B cell (primary cell): ENCODE measurements around the gene ICAM1. TPM values are rescaled to one million over a fixed set of nuclear protein-coding genes. Genes with fewer than 3 reads are reported as not detected.

Experiments used
- ATAC-seq: fragments of 200-7000 bp; cut with Tn5 transposase; one replicate; pipeline ENCODE4 v1.10.0; 2021; ENCODE audit warnings: low read depth, mild to moderate bottlenecking, moderate number of reproducible peaks, moderate library complexity
- CTCF ChIA-PET: fragments of 350-600 bp; sonication (Branson Sonifier 250); formaldehyde crosslinking; loops from one replicate; lab custom pipeline; 2021; ENCODE audit warnings: antibody characterized with exemption, inconsistent platforms; lab: Charles Lee
- POLR2A ChIA-PET: fragments of 350-600 bp; sonication (Branson Sonifier 250); formaldehyde crosslinking; loops from one replicate; lab custom pipeline; 2021; ENCODE audit warnings: antibody characterized with exemption; lab: Charles Lee
- DNase-seq: peaks from one replicate; pipeline ENCODE4 v3.0.0; 2013
- H2AFZ ChIP-seq: 2 replicates; pipeline ENCODE4 v1.6.1; 2012; ENCODE audit warnings: mild to moderate bottlenecking, low read depth, low read length; ENCODE audit not compliant: insufficient read depth, poor library complexity, severe bottlenecking
- H3K27ac ChIP-seq, 2 donors: 1 replicate in 1 of 2; 2 replicates in 1 of 2; pipeline ENCODE4 v1.5.1; 2012 to 2013; ENCODE audit warnings: low read length in 2 of 2, mild to moderate bottlenecking in 2 of 2, moderate library complexity in 1 of 2
- H3K27me3 ChIP-seq, 4 experiments: fragments of 200-600 bp in 1 of 4; sonication (generic) in 1 of 4; replicated peaks in 1 of 4; 1 replicate in 2 of 4; 2 replicates in 2 of 4; pipeline versions ENCODE4 v1.6.1 to v1.7.0; 2013 to 2016; ENCODE audit warnings: low read length in 3 of 4, mild to moderate bottlenecking in 2 of 4, mixed read lengths in 1 of 4, moderate library complexity in 1 of 4; ENCODE audit not compliant: insufficient read depth in 4 of 4, control insufficient read depth in 3 of 4; ENCODE audit errors: control extremely low read depth in 1 of 4
- H3K36me3 ChIP-seq, 2 experiments: replicated peaks in 1 of 2; 1 replicate in 1 of 2; 2 replicates in 1 of 2; pipeline versions ENCODE4 v1.6.1 to v1.7.1; 2013; ENCODE audit warnings: low read length in 1 of 2; ENCODE audit not compliant: insufficient read depth in 2 of 2, control insufficient read depth in 1 of 2; ENCODE audit errors: control extremely low read depth in 1 of 2, extremely low read depth in 1 of 2
- H3K4me1 ChIP-seq, 2 donors: fragments of 200-600 bp in 1 of 2; sonication (generic) in 1 of 2; 1 replicate in 1 of 2; 2 replicates in 1 of 2; pipeline versions ENCODE4 v1.5.1 to v1.6.1; 2013 to 2017; ENCODE audit warnings: low read length in 2 of 2; ENCODE audit not compliant: control insufficient read depth in 2 of 2, insufficient read depth in 2 of 2
- H3K4me2 ChIP-seq: replicated peaks from 2 replicates; pipeline ENCODE3; 2012; ENCODE audit warnings: mild to moderate bottlenecking, low read depth, low read length; ENCODE audit not compliant: poor library complexity, severe bottlenecking
- H3K4me3 ChIP-seq, 5 experiments: fragments of 200-600 bp in 1 of 5; sonication (generic) in 1 of 5; 1 replicate in 3 of 5; 2 replicates in 2 of 5; pipeline versions ENCODE4 v1.5.1 to v1.7.0; 2011 to 2016; ENCODE audit warnings: low read length in 4 of 5, mild to moderate bottlenecking in 4 of 5, low read depth in 2 of 5, control low read depth in 1 of 5, moderate library complexity in 1 of 5; ENCODE audit not compliant: insufficient read depth in 1 of 5; ENCODE audit errors: control extremely low read depth in 1 of 5, extremely low read depth in 1 of 5
- H3K79me2 ChIP-seq: fragments of 200-600 bp; sonication (generic); one replicate; pipeline ENCODE4 v1.6.0; 2016; ENCODE audit warnings: low read length; ENCODE audit not compliant: control insufficient read depth, insufficient read depth
- H3K9ac ChIP-seq: fragments of 200-600 bp; sonication (generic); 2 replicates; pipeline ENCODE4 v1.6.1; 2017; ENCODE audit warnings: mild to moderate bottlenecking, low read length, moderate library complexity
- H3K9me3 ChIP-seq, 3 donors: one replicate each; pipeline versions ENCODE4 v1.6.1 to v1.7.1; 2013; ENCODE audit warnings: low read length in 2 of 3; ENCODE audit not compliant: control insufficient read depth in 2 of 3, insufficient read depth in 1 of 3; ENCODE audit errors: control extremely low read depth in 1 of 3
- H4K20me1 ChIP-seq: 2 replicates; pipeline ENCODE4 v1.6.0; 2012; ENCODE audit warnings: mild to moderate bottlenecking, low read length; ENCODE audit not compliant: insufficient read depth, control insufficient read depth, poor library complexity, severe bottlenecking
- H3K27ac Mint-ChIP-seq: one replicate; pipeline ENCODE4 v1.8.0; 2021; ENCODE audit warnings: mixed read lengths
- H3K27me3 Mint-ChIP-seq: one replicate; pipeline ENCODE4 v1.8.0; 2021; ENCODE audit warnings: mixed read lengths
- H3K4me1 Mint-ChIP-seq: one replicate; pipeline ENCODE4 v1.8.0; 2021; ENCODE audit warnings: mixed read lengths
- H3K4me3 Mint-ChIP-seq: one replicate; pipeline ENCODE4 v1.8.0; 2021; ENCODE audit warnings: mixed read lengths
- H3K9me3 Mint-ChIP-seq: one replicate; pipeline ENCODE4 v1.8.0; 2022; ENCODE audit warnings: mixed read lengths; ENCODE audit not compliant: insufficient read depth
- EZH2 ChIP-seq: IDR thresholded peaks from 2 replicates; pipeline ENCODE4 v1.6.1; 2012; ENCODE audit warnings: borderline replicate concordance, low read depth, mild to moderate bottlenecking, moderate library complexity, low read length; ENCODE audit not compliant: insufficient read depth, poor library complexity, severe bottlenecking
- WGBS: methylation state at CpG from one replicate; pipeline ENCODE4 v1.1.5; 2013; ENCODE audit warnings: missing lambda C conversion rate; ENCODE audit not compliant: insufficient coverage; 5-methylcytosine and 5-hydroxymethylcytosine counted together
- intact Hi-C: fragments of 100-400 bp; cut with micrococcal nuclease; formaldehyde crosslinking; loops from one replicate; pipeline ENCODE4 v1.10.0; 2022
- polyA plus RNA-seq: library from polyadenylated mRNA; depleted of rRNA; stranded (reverse); fragments of >200 nt; gene quantifications from 2 replicates; pipeline ENCODE4 v1.2.3, GENCODE V29; 2012
- total RNA-seq, 2 donors: library from RNA; stranded (reverse); fragments of 120-200 nt in 1 of 2; gene quantifications; 1 replicate in 1 of 2; 2 replicates in 1 of 2; pipeline versions ENCODE4 v1.2.3 to v1.2.4, GENCODE V29; 2013 to 2022
- TF ChIP-seq, protein P1 (sequence below): fragments of 200-600 bp; IDR thresholded peaks from one replicate; pipeline ENCODE4 v1.8.0; 2022; ENCODE audit warnings: antibody characterized with exemption, mild to moderate bottlenecking

The ICAM1 gene
- total and polyA plus RNA-seq, 2 donors (not counting 1 experiment from before 2014, with no cell fraction given) = 7.3 to 11.9 TPM

DNA sequence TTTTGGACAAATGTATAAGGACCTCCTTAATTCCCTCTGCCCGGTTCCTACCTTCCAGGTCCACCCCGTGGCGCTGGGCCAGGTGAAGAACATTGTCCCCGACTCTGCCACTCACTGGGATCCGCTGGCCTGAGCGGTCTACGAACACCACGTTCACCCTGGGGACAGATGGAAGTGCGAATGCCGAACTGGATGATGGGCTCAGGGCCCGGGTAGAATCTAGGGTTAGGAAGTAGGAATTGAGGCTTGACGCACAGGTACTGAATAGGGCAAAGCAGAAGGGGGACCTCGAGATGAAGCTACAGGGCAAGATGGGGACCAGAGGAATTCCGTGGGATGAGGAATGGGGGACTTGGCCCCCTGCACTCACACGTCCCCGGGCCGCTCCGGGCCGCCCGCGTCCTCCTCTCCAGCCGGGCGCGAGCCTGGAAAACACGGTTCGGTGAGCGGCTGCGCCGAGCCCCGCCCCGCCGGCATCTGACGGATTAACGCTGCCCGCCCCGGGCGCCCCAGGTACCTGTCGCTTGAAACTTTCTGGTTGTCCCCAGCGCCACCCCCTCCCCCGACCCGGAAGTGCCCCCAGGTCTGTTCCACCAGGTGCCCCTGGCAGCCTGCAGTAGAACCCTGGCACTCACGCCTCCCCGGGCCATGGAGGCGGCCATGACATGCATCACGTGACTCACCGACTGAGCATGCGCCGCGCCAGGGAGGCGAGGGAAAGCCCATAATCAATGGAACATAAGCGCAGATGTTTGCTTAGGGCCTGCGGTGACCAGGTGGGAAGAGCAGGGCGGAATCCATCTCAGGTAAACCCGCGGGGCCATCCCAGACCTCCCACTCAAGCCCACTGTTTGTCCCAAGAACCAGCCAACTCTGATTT is 44.7 kb downstream of the ICAM1 start, which contains the start of gene FDX2:
Gene FDX2, minus strand, starts transcription at position 681 of the 880 bp plus-strand sequence. Its CDS starts 19 bp downstream, at position 662.
- Histone ChIP-seq H3K9ac (peak within 1 kb of the TSS; percentile 76), H3K4me3 (peak within 1 kb of the TSS; percentile 31 to 91 (median 80)), H3K9me3 (no peaks in the 10 kb centered on the region), H4K20me1 (no peaks in the 10 kb centered on the region), H2AFZ (peak within 1 kb of the TSS; percentile 89), H3K36me3 (peaks cover 0 to 17% of the 10 kb centered on the region in 2 experiments), H3K27ac (peak within 1 kb of the TSS in 1 of 2 donors; percentile 55), H3K4me1 (peaks cover 6 to 14% of the 10 kb centered on the region in 2 donors), H3K79me2 (no peaks in the 10 kb centered on the region), H3K4me2 (peak within 1 kb of the TSS; percentile 81), H3K27me3 (no peaks in the 10 kb centered on the region)
- peak within 1 kb of the TSS; percentile 96 for H3K4me3 Mint-ChIP-seq
- DNase-seq = peak; percentile 92
- intact Hi-C loops = loop anchor here (1.0 kb wide), 2 partner anchors 18 to 45 kb away; partner anchors contain the start of gene RAVER1
- peaks cover 14% of the 10 kb centered on the region for H3K4me1 Mint-ChIP-seq
- WGBS = under 1% methylated on average over 49 of the region's 55 CpGs
- H3K27ac Mint-ChIP-seq = peak within 1 kb of the TSS; percentile 85
- ATAC-seq = peak; percentile 91
- TF ChIP-seq EZH2 = no peak
- TF ChIP-seq, protein P1, sequence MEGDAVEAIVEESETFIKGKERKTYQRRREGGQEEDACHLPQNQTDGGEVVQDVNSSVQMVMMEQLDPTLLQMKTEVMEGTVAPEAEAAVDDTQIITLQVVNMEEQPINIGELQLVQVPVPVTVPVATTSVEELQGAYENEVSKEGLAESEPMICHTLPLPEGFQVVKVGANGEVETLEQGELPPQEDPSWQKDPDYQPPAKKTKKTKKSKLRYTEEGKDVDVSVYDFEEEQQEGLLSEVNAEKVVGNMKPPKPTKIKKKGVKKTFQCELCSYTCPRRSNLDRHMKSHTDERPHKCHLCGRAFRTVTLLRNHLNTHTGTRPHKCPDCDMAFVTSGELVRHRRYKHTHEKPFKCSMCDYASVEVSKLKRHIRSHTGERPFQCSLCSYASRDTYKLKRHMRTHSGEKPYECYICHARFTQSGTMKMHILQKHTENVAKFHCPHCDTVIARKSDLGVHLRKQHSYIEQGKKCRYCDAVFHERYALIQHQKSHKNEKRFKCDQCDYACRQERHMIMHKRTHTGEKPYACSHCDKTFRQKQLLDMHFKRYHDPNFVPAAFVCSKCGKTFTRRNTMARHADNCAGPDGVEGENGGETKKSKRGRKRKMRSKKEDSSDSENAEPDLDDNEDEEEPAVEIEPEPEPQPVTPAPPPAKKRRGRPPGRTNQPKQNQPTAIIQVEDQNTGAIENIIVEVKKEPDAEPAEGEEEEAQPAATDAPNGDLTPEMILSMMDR = no peak
- H3K27me3 Mint-ChIP-seq = no peaks in the 10 kb centered on the region
- ChIA-PET CTCF (interaction anchor here (0.8 to 1.4 kb wide), 3 partner anchors 45 to 113 kb away, joined by 3 to 5 read pairs (median 3); partner anchors contain the start of gene ICAM1), POLR2A (interaction anchor here (1.0 kb wide), 1 partner anchor 16 kb away, joined by 8 read pairs; no protein-coding TSS in a partner anchor)
- no peaks in the 10 kb centered on the region for H3K9me3 Mint-ChIP-seq
